H1 (cell line): ENCODE data around the gene SLC5A7. TPM values are rescaled to one million over a fixed set of nuclear protein-coding genes. Genes with fewer than 3 reads are reported as not detected.

ENCODE experiments used
- CTCF ChIA-PET: fragments of 300-600 bp; sonication (Branson Sonifier 250); formaldehyde crosslinking; loops from one replicate; lab custom pipeline; 2021; ENCODE audit not compliant: partially characterized antibody; lab: Charles Lee
- POLR2A ChIA-PET: fragments of 300-600 bp; sonication (Branson Sonifier 250); formaldehyde crosslinking; loops from one replicate; lab custom pipeline; 2021; ENCODE audit warnings: inconsistent platforms; ENCODE audit not compliant: partially characterized antibody; lab: Charles Lee
- DNase-seq, 2 experiments: peaks; one replicate each; pipeline versions ENCODE4 v3.0.0 to v3.0.0-alpha.2; 2010 to 2022; ENCODE audit warnings: low spot score in 2 of 2, low read depth in 1 of 2, mixed read lengths in 1 of 2
- FAIRE-seq: peaks from 2 replicates; lab custom pipeline; 2011; peaks lifted over from hg19 to GRCh38; lab: Jason Lieb, UNC
- H2AFZ ChIP-seq: 2 replicates; pipeline ENCODE4 v1.8.1; 2012; ENCODE audit warnings: low read length, inconsistent platforms
- H2AK5ac ChIP-seq: 2 replicates; pipeline ENCODE4 v1.6.1; 2013; ENCODE audit warnings: low read depth, low read length
- H2BK120ac ChIP-seq: replicated peaks from 2 replicates; pipeline ENCODE3; 2013; ENCODE audit warnings: low read depth, low read length, inconsistent platforms
- H2BK12ac ChIP-seq: 2 replicates; pipeline ENCODE4 v1.6.1; 2013; ENCODE audit warnings: low read depth, low read length
- H2BK15ac ChIP-seq: 2 replicates; pipeline ENCODE4 v1.6.1; 2013; ENCODE audit warnings: low read length
- H2BK20ac ChIP-seq: 2 replicates; pipeline ENCODE4 v1.6.1; 2013; ENCODE audit warnings: low read length
- H2BK5ac ChIP-seq: 2 replicates; pipeline ENCODE4 v1.6.1; 2013; ENCODE audit warnings: low read depth, low read length
- H3K14ac ChIP-seq: 2 replicates; pipeline ENCODE4 v1.6.1; 2013; ENCODE audit warnings: inconsistent platforms; ENCODE audit not compliant: insufficient read length
- H3K18ac ChIP-seq: 2 replicates; pipeline ENCODE4 v1.6.1; 2013; ENCODE audit warnings: low read length; ENCODE audit errors: extremely low read depth
- H3K23ac ChIP-seq: 2 replicates; pipeline ENCODE4 v1.6.1; 2013; ENCODE audit warnings: inconsistent platforms; ENCODE audit not compliant: insufficient read length
- H3K23me2 ChIP-seq: 2 replicates; pipeline ENCODE4 v1.6.1; 2013; ENCODE audit warnings: low read depth, low read length
- H3K27ac ChIP-seq: 2 replicates; pipeline ENCODE4 v1.6.1; 2011; ENCODE audit warnings: low read depth, low read length, inconsistent platforms
- H3K27me3 ChIP-seq, 4 experiments: replicated peaks in 1 of 4; 1 replicate in 1 of 4; 2 replicates in 3 of 4; pipeline versions ENCODE4 v1.6.1 to v1.8.1; 2011 to 2013; ENCODE audit warnings: low read length in 3 of 4, mild to moderate bottlenecking in 3 of 4, inconsistent platforms in 2 of 4, mixed read lengths in 2 of 4, moderate library complexity in 1 of 4; ENCODE audit not compliant: control insufficient read depth in 3 of 4, insufficient read depth in 3 of 4; ENCODE audit errors: extremely low read depth in 1 of 4
- H3K36me3 ChIP-seq, 4 experiments: 2 replicates each; pipeline versions ENCODE4 v1.6.1 to v1.8.1; 2011 to 2013; ENCODE audit warnings: mild to moderate bottlenecking in 4 of 4, low read length in 3 of 4, moderate library complexity in 2 of 4, control low read depth in 1 of 4, inconsistent platforms in 1 of 4; ENCODE audit not compliant: insufficient read depth in 4 of 4, control insufficient read depth in 2 of 4
- H3K4ac ChIP-seq: replicated peaks from 2 replicates; pipeline ENCODE3; 2013; ENCODE audit warnings: low read length, low read depth, mixed read lengths, inconsistent platforms; ENCODE audit not compliant: insufficient read length
- H3K4me1 ChIP-seq, 4 experiments: replicated peaks in 1 of 4; 1 replicate in 1 of 4; 2 replicates in 3 of 4; pipeline versions ENCODE4 v1.6.1 to v1.8.1; 2011 to 2013; ENCODE audit warnings: low read length in 3 of 4, inconsistent platforms in 2 of 4, mixed read lengths in 1 of 4; ENCODE audit not compliant: insufficient read depth in 4 of 4, control insufficient read depth in 3 of 4
- H3K4me2 ChIP-seq, 2 experiments: 2 replicates each; pipeline versions ENCODE4 v1.6.1 to v1.8.1; 2011 to 2013; ENCODE audit warnings: low read depth in 2 of 2, low read length in 2 of 2, control low read depth in 1 of 2, inconsistent platforms in 1 of 2, mild to moderate bottlenecking in 1 of 2; ENCODE audit not compliant: insufficient read depth in 1 of 2
- H3K4me3 ChIP-seq, 4 experiments: fragments of 200-600, 300-600 bp in 1 of 4; sonication (generic), shearing (Covaris generic), sonication (Bioruptor Twin) in 1 of 4; 2 replicates each; pipeline versions ENCODE4 v1.5.1 to v1.8.1; 2011 to 2016; ENCODE audit warnings: low read length in 4 of 4, low read depth in 3 of 4, control low read depth in 2 of 4, inconsistent platforms in 2 of 4, mild to moderate bottlenecking in 2 of 4, mixed read lengths in 1 of 4, moderate library complexity in 1 of 4; ENCODE audit not compliant: insufficient read depth in 2 of 4; ENCODE audit errors: extremely low read depth in 1 of 4
- H3K56ac ChIP-seq: replicated peaks from 2 replicates; pipeline ENCODE3; 2013; ENCODE audit warnings: low read depth, mild to moderate bottlenecking, mixed read lengths, low read length, inconsistent platforms; ENCODE audit not compliant: insufficient read length
- H3K79me1 ChIP-seq: 2 replicates; pipeline ENCODE4 v1.6.1; 2013; ENCODE audit warnings: low read depth, low read length, control low read depth
- H3K79me2 ChIP-seq, 2 experiments: 2 replicates each; pipeline versions ENCODE4 v1.6.1 to v1.8.1; 2012 to 2013; ENCODE audit warnings: low read length in 2 of 2, mild to moderate bottlenecking in 2 of 2, inconsistent platforms in 1 of 2; ENCODE audit not compliant: insufficient read depth in 2 of 2, control insufficient read depth in 1 of 2
- H3K9ac ChIP-seq, 4 experiments: replicated peaks in 1 of 4; 1 replicate in 1 of 4; 2 replicates in 3 of 4; pipeline versions ENCODE4 v1.6.1 to v1.8.1; 2011 to 2013; ENCODE audit warnings: low read depth in 3 of 4, low read length in 3 of 4, control low read depth in 2 of 4, mild to moderate bottlenecking in 2 of 4, moderate library complexity in 2 of 4, inconsistent platforms in 1 of 4; ENCODE audit errors: extremely low read depth in 1 of 4
- H3K9me3 ChIP-seq, 2 experiments: 2 replicates each; pipeline versions ENCODE4 v1.6.1 to v1.8.1; 2012 to 2013; ENCODE audit warnings: mild to moderate bottlenecking in 2 of 2, moderate library complexity in 2 of 2, control low read depth in 1 of 2, inconsistent platforms in 1 of 2, low read depth in 1 of 2, low read length in 1 of 2, mixed read lengths in 1 of 2; ENCODE audit not compliant: insufficient read depth in 2 of 2
- H4K20me1 ChIP-seq, 2 experiments: replicated peaks in 1 of 2; 2 replicates each; pipeline versions ENCODE3 to v1.8.1; 2011 to 2013; ENCODE audit warnings: inconsistent platforms in 2 of 2, low read length in 2 of 2, mild to moderate bottlenecking in 1 of 2; ENCODE audit not compliant: insufficient read depth in 2 of 2, control insufficient read depth in 1 of 2
- H4K5ac ChIP-seq: 2 replicates; pipeline ENCODE4 v1.6.1; 2013; ENCODE audit warnings: low read length, low read depth, mixed read lengths, inconsistent platforms; ENCODE audit not compliant: insufficient read length
- H4K8ac ChIP-seq: 2 replicates; pipeline ENCODE4 v1.8.0; 2013; ENCODE audit warnings: mild to moderate bottlenecking, moderate library complexity, low read length, inconsistent platforms; ENCODE audit not compliant: insufficient read depth; ENCODE audit errors: extremely low read depth
- H4K91ac ChIP-seq: replicated peaks from 2 replicates; pipeline ENCODE3; 2013; ENCODE audit warnings: low read length, mixed read lengths, inconsistent platforms; ENCODE audit not compliant: insufficient read length
- CBX8 ChIP-seq: fragments of 300-800, 300-1000 bp; sonication (generic); IDR thresholded peaks from 2 replicates; pipeline ENCODE4 v1.7.1; 2016; ENCODE audit warnings: low read depth, low read length, borderline replicate concordance
- CEBPB ChIP-seq: IDR thresholded peaks from 2 replicates; pipeline ENCODE4 v1.6.1; 2012; ENCODE audit warnings: low read depth, low read length
- HDAC2 ChIP-seq, 2 experiments: fragments of 300-600 bp in 1 of 2; sonication (generic) in 1 of 2; IDR thresholded peaks; 2 replicates each; pipeline ENCODE4 v1.6.1; 2011 to 2012; ENCODE audit warnings: low read depth in 2 of 2, low read length in 2 of 2, mild to moderate bottlenecking in 2 of 2, moderate library complexity in 2 of 2, borderline replicate concordance in 1 of 2, inconsistent platforms in 1 of 2
- KDM5A ChIP-seq: fragments of 200-600 bp; IDR thresholded peaks from 2 replicates; pipeline ENCODE4 v1.7.1; 2012; ENCODE audit warnings: mild to moderate bottlenecking, low read length, inconsistent platforms, mixed read lengths
- MAFK ChIP-seq: IDR thresholded peaks from 2 replicates; pipeline ENCODE4 v1.6.1; 2012; ENCODE audit warnings: low read depth, mild to moderate bottlenecking, improper control_type of control experiment, low read length
- NANOG ChIP-seq: IDR thresholded peaks from 2 replicates; pipeline ENCODE4 v1.6.1; 2011; ENCODE audit warnings: low read length, low read depth, mild to moderate bottlenecking, inconsistent platforms; ENCODE audit not compliant: insufficient read depth, poor library complexity, severe bottlenecking
- PHF8 ChIP-seq: fragments of 200-600 bp; sonication (generic); conservative IDR thresholded peaks from 2 replicates; pipeline ENCODE4 v1.7.1; 2012; ENCODE audit warnings: low read depth, mild to moderate bottlenecking, inconsistent platforms, low read length, moderate library complexity
- RFX5 ChIP-seq: IDR thresholded peaks from 2 replicates; pipeline ENCODE4 v1.6.1; 2011; ENCODE audit warnings: low read depth, low read length, improper control_type of control experiment, borderline replicate concordance
- SIN3A ChIP-seq, 2 experiments: IDR thresholded peaks in 1 of 2; conservative IDR thresholded peaks in 1 of 2; 2 replicates each; pipeline ENCODE4 v1.6.1; 2011 to 2012; ENCODE audit warnings: low read length in 2 of 2, improper control_type of control experiment in 1 of 2, low read depth in 1 of 2, mild to moderate bottlenecking in 1 of 2
- SP4 ChIP-seq: IDR thresholded peaks from 2 replicates; pipeline ENCODE4 v1.6.1; 2012; ENCODE audit warnings: low read length, inconsistent platforms
- TBP ChIP-seq: IDR thresholded peaks from 2 replicates; pipeline ENCODE4 v1.6.1; 2011; ENCODE audit warnings: low read depth, low read length, improper control_type of control experiment
- WGBS, 2 experiments: shearing (Covaris generic) in 1 of 2; methylation state at CpG; one replicate each; pipeline versions ENCODE4 v1.1.6 to v1.1.7; 2013 to 2015; ENCODE audit warnings: low lambda C conversion rate in 2 of 2, mixed read lengths in 2 of 2, inconsistent platforms in 1 of 2, low coverage in 1 of 2, missing lambda C conversion rate in 1 of 2; ENCODE audit not compliant: insufficient replicate concordance in 2 of 2, insufficient coverage in 1 of 2, insufficient read length in 1 of 2; ENCODE audit errors: extremely low coverage in 1 of 2, missing lambda C conversion rate in 1 of 2; 5-methylcytosine and 5-hydroxymethylcytosine counted together
- polyA plus RNA-seq, 7 experiments: library from polyadenylated mRNA; depleted of rRNA in 3 of 7; stranded (reverse) in 5 of 7; unstranded in 2 of 7; fragments of >200 nt in 5 of 7; fragments of 200-250 nt in 2 of 7; gene quantifications; 1 replicate in 5 of 7; 2 replicates in 1 of 7; 4 replicates in 1 of 7; pipeline versions ENCODE4 v1.2.1 to v1.2.3, GENCODE V29; 2011 to 2013; ENCODE audit warnings: missing spikeins in 2 of 7, mixed read lengths in 2 of 7
- total RNA-seq: library from RNA; stranded (reverse); fragmentation: NEBNext Ultra II Directional; extraction: Animal tissue kit (Norgen Biotek cat#: 25700); gene quantifications from 2 replicates; pipeline ENCODE4 v1.2.1, GENCODE V29; 2021
- TF ChIP-seq, protein P1 (sequence below): IDR thresholded peaks from 2 replicates; pipeline ENCODE4 v1.6.1; 2012; ENCODE audit warnings: inconsistent platforms

SLC5A7 gene
- total and polyA plus RNA-seq, 2 of the 8 experiments (the other 6 are each of a cell fraction or from before 2014, with no cell fraction given), result 0.15 to 0.30 TPM

DNA sequence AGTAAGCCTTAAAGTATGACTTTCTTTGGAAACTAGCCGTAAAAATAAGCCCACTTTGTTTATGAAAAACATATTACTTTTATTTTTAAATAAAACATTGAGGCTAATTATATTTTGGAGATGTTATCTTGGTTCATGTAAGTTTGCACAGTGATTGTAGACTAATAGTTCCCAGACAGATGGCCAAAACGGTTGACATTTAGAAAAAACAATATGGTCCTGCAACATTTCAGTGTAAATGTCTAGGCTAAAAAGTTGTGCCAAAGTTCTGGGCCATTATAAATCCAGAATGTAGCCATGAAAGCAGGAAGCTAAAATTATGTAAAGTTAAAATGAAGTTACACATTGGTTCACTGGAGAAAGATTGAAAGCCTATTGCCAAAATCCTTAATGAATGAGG lies 43.6 kb downstream of the SLC5A7 start:
- POLR2A ChIA-PET, result no interaction called here

More for the DNA sequence above, 43.6 kb downstream of the SLC5A7 start:
- no peaks in the 10 kb centered on the region for H3K79me1 ChIP-seq
- peaks cover 8 to 18% of the 10 kb centered on the region in 2 experiments; a peak in 3 of 4 replicates for H3K9me3 ChIP-seq
- no peak overlapping the region for H4K5ac ChIP-seq
- no peak overlapping the region for H3K4ac ChIP-seq
- H3K23me2 ChIP-seq, result no peaks in the 10 kb centered on the region
- peaks cover 0 to 8% (median 0%) of the 10 kb centered on the region in 4 experiments; a peak in 2 of 8 replicates for H3K36me3 ChIP-seq
- no peak overlapping the region for H2BK120ac ChIP-seq
- H3K4me2 ChIP-seq, result no peak overlapping the region
- H3K79me2 ChIP-seq, result no peaks in the 10 kb centered on the region
- H3K4me3 ChIP-seq, result no peak overlapping the region
- H2BK5ac ChIP-seq, result no peak overlapping the region
- CTCF ChIA-PET, result no interaction called here
- no peak overlapping the region for H3K14ac ChIP-seq
- H2BK20ac ChIP-seq, result no peak overlapping the region
- no peak overlapping the region for H2AK5ac ChIP-seq
- H3K23ac ChIP-seq, result no peak overlapping the region
- no peak overlapping the region for H4K8ac ChIP-seq
- H3K18ac ChIP-seq, result no peak overlapping the region
- no peaks in the 10 kb centered on the region for H3K27me3 ChIP-seq
- H3K56ac ChIP-seq, result no peak overlapping the region
- no peak overlapping the region for H2AFZ ChIP-seq
- H2BK12ac ChIP-seq, result no peak overlapping the region
- H3K4me1 ChIP-seq, result peaks cover 0 to 3% (median 1%) of the 10 kb centered on the region in 4 experiments; a peak in 3 of 7 replicates
- no peak overlapping the region for H3K27ac ChIP-seq
- H3K9ac ChIP-seq, result no peak overlapping the region
- WGBS, 2 experiments, result 85% methylated on average over 2 of the region's 2 CpGs; no CpG with 5 or more reads in 1 of the 2 experiments
- H2BK15ac ChIP-seq, result no peak overlapping the region
- TF ChIP-seq CEBPB (no peak), TBP (no peak), KDM5A (no peak), PHF8 (no peak), SIN3A (conservative IDR thresholded peaks at IDR 0.05 in 1 of 2, IDR thresholded peaks at IDR 0.05 in 1 of 2; ENCODE audit: low read depth in 1 of 2, low read length in 2 of 2) (no peak), RFX5 (no peak), HDAC2 (IDR thresholded peaks at IDR 0.05; ENCODE audit: borderline replicate concordance in 1 of 2, low read depth in 2 of 2, low read length in 2 of 2) (no peak), NANOG (no peak), CBX8 (no peak), MAFK (no peak), SP4 (no peak)
- TF ChIP-seq, protein P1, sequence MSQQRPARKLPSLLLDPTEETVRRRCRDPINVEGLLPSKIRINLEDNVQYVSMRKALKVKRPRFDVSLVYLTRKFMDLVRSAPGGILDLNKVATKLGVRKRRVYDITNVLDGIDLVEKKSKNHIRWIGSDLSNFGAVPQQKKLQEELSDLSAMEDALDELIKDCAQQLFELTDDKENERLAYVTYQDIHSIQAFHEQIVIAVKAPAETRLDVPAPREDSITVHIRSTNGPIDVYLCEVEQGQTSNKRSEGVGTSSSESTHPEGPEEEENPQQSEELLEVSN, result no peak
- no peak overlapping the region for H4K91ac ChIP-seq
- no peak for DNase-seq
- FAIRE-seq, result no peak
- H4K20me1 ChIP-seq, result no peaks in the 10 kb centered on the region
